GM20000 (cell line): ENCODE measurements around the gene PIK3CG.

ENCODE experiments used
- DNase-seq: peaks from one replicate; pipeline ENCODE4 v3.0.0; 2012; ENCODE audit warnings: low spot score
- TF ChIP-seq, protein P1 (sequence below): IDR thresholded peaks from 2 replicates; pipeline ENCODE4 v1.5.1; 2012; ENCODE audit warnings: mild to moderate bottlenecking, control low read depth; ENCODE audit errors: extremely low read depth, missing control alignments

The PIK3CG gene

DNA sequence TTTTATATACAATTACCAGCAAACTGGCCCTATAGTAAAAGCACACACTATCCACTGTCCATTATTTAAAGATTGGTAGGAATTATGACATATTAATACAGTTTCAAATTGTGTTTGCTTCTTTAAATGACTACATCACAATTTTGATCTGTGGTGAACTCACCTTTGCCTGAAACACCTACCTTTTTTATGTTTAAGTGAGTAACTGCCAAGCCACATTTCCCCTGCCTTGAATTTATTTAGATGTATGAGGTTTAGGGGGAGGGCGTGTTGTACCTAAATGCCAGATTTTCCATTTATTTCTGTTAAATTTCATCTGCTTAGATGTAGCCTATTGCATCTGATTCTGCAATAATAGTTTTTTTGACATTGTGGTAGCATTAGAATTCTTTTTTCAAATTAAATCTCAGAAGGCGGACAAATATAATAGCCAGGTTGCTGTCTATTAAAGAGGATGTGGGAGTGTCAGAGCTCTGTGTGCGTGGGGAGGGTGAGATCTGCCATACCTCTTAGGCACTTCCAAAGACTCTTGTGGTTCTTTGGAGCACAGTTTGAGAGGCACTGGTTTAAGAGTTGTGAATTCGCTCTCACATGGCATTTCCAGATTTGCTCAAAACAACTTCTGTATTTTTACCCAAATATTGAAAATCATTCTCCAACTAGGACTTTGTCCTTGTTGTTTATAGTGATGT lies 13.8 kb downstream of the PIK3CG start:
- DNase-seq, result no peak
- TF ChIP-seq, protein P1, sequence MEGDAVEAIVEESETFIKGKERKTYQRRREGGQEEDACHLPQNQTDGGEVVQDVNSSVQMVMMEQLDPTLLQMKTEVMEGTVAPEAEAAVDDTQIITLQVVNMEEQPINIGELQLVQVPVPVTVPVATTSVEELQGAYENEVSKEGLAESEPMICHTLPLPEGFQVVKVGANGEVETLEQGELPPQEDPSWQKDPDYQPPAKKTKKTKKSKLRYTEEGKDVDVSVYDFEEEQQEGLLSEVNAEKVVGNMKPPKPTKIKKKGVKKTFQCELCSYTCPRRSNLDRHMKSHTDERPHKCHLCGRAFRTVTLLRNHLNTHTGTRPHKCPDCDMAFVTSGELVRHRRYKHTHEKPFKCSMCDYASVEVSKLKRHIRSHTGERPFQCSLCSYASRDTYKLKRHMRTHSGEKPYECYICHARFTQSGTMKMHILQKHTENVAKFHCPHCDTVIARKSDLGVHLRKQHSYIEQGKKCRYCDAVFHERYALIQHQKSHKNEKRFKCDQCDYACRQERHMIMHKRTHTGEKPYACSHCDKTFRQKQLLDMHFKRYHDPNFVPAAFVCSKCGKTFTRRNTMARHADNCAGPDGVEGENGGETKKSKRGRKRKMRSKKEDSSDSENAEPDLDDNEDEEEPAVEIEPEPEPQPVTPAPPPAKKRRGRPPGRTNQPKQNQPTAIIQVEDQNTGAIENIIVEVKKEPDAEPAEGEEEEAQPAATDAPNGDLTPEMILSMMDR, result no peak

DNA sequence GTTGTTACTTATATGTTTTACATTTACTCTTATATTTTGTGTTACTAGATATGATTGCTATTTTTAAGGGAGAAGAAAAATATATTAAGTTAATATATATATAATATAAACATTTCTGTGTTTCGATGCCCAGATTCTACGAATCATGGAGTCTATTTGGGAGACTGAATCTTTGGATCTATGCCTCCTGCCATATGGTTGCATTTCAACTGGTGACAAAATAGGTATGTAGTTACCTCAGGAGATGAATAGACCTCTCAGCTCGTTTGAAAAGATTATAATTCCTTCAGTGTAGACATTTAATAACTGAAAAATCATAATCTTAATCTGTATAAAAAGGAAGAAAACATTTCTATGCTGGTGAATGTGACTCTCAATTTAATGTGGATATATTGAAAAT lies 16.9 kb downstream of the PIK3CG start:
- no peak for DNase-seq
- TF ChIP-seq, protein P1, result no peak

DNA sequence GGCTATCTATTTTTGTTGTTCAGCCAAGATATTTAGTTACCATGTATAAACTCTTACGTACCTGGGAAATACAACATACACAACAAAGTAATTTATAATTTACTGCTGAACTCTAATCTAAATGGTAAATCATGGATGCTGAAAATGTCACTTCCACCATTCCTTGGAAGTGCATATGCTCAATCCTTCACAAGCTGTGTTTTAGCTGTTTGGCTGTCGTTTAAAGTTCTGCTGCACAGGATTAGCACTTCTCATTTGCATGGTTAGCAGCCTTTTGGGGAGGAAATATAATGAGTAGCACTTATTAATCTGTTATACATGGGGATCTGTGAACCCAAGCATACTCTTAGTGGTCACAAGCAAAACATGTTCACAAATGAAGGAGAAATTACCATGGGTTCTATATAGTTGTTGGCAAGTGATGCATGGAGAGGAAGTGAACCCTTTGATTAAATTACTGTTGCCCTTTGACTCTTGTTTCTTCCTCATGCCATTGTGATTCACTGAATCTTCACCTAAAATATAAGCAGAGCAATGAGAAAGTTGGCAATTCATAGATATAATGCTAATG lies 18.5 kb downstream of the PIK3CG start:
- no peak for DNase-seq
- TF ChIP-seq, protein P1, result no peak

DNA sequence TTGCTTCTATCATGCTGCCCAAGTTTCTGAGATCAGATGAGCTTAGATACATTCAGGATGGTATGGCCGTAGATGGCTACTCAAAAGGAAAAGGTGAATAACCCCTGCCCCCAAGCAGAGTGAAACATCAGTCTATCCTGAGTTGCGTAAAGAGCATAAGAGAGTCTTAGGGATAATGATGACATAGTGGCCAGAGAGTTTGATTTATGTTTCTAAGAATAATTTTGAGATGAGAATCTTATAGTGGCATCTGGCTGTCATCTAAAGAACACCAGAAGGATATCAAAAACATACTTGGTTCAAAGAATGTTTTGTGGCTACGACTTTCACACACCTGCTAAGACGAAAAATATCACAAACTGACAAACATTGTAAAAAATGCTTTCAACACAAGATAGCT lies 20.6 kb downstream of the PIK3CG start:
- no peak for DNase-seq
- TF ChIP-seq, protein P1, result no peak

DNA sequence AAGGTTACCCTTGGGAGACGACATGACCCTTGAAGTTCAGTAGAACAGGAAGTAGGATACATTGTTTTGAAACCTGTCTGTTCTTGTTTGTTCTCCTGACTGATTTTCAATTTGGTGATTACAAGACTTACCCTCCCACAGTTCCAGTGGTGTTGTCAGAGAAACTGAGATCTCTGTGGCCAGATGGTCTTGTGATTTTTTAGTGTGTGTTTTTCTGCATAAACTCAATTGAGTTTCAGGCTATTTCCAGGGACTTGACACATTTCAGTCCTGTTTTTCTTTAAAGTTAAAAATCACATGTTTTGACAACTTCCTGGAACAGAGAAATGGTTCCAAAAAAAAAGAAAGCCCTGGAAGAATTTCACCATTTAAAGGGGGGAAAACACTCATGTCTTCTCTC lies 22.3 kb downstream of the PIK3CG start:
- peak; percentile 39 for DNase-seq
- TF ChIP-seq, protein P1, result no peak

DNA sequence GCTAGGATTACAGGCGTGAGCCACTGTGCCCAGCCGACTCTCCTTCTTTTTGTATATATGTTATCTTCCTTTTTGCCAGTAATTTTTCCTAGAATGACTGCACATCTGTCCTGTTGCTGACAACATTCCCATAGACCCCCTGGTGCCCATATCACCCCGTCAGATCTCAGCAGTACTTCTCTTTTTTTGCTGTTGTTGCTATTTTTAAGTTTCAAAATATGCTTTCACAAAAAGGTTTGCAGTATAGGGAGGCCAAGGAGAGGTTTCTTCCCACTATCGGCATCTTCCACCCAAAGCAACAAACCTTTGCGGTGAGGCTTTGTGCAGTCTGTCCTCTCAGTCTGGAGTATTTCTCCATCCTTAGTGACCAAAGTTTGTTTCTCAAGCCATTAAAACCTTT lies 23.1 kb downstream of the PIK3CG start:
- DNase-seq, result no peak
- TF ChIP-seq, protein P1, result no peak

DNA sequence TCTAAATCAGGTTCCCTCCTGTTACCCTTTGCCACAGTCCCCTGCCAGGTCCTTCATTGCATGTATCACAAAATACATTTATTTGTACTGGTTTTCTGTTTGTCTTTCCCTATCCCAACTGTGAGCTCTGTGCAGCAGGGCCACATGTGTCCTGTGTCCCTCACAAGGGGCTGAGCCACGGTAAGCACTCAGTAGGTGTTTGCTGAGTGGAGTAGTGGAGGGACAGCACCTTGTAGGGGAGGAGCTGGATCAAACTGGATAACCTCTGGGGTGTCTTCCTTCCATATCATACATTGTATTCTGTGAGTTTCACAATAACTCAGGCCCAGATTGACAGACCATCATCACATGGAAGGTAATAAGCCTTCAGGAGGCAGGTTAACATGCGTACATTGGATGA lies 25.9 kb downstream of the PIK3CG start:
- no peak for DNase-seq
- TF ChIP-seq, protein P1, result no peak
